NB4 (cell line): ENCODE data around the gene RNU7-1.

ENCODE experiments used
- CTCF ChIP-seq: IDR thresholded peaks from one replicate; pipeline ENCODE4 v1.5.1; 2012; ENCODE audit warnings: low read depth, low read length
- POLR2A ChIP-seq: IDR thresholded peaks from 2 replicates; pipeline ENCODE4 v1.6.1; 2011; ENCODE audit warnings: mild to moderate bottlenecking; ENCODE audit not compliant: insufficient read length; ENCODE audit errors: extremely low read depth

- TF ChIP-seq POLR2A (no peak), CTCF (no peak)
These were observed 38.1 kb upstream of the RNU7-1 start for GRCh38 chr12:6905414-6906040.
